HG02798 (cell line): ENCODE results near the gene LRRC43.

ENCODE experiments used
- ATAC-seq: cut with Tn5 transposase; IDR thresholded peaks from one replicate; pipeline ENCODE4 v1.9.1; 2021; ENCODE audit warnings: mild to moderate bottlenecking; ENCODE audit not compliant: unreplicated experiment, poor library complexity

LRRC43 gene

DNA sequence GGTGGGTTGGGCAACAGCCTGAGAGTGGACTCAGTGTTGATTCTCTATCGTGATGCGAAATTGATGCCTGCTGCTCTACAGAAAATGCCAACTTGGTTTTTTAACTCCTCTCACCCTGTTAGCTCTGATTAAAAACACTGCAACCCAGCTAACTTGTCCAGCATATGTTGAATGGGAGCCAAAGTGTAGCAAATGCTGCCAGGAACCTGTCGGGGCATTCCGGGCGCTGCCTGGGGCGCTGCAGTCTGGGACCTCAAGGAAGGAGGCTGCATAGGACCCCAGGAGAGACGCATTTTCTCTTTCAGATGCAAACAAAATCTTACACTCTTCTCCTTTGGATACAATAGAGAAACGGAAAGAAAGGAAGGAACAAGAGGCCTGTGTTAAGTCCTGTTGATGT is 24.5 kb downstream of the LRRC43 start:
- ATAC-seq: no peak

DNA sequence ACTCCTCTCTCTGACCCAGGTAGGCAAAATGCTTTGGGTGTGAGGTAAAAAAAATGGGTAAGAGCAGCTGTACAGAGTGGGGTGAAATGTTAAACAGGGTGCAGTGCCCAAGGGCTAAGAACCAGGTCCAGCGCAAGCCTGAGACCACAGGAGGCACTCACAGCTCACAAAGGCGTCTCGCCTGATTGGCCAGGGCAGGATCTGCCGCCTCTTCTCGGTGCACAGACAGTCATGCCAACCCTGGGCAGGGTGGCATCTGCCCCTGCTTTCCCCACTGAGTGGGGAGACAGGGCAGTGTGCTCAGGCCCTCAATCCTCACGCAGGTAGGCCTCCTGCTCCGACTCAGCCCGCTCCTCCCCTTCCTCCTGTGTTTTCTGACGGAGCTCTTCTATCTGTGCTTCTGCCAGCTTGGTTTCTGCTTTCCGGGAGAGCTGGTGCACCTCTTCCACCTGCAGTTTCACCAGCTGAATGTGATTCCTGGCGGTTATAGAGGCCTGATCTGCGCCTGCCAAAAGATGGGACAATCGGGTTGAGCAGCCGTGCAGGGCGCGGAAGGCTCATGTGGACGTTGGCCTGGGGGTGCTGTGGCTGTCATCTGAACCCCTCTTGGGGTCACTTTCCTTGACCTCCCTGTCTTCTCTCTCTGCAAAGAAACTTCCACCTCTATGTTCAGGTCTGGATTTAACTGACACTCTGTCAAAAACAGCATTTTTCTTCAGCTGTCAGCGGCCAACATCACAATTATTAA is 25.3 kb downstream of the LRRC43 start:
- ATAC-seq: no peak

GRCh38 chr12:122215771-122216170 is 32.8 kb downstream of the LRRC43 start:
- no peak for ATAC-seq

GRCh38 chr12:122216445-122216844 is 33.5 kb downstream of the LRRC43 start:
- no peak for ATAC-seq

DNA sequence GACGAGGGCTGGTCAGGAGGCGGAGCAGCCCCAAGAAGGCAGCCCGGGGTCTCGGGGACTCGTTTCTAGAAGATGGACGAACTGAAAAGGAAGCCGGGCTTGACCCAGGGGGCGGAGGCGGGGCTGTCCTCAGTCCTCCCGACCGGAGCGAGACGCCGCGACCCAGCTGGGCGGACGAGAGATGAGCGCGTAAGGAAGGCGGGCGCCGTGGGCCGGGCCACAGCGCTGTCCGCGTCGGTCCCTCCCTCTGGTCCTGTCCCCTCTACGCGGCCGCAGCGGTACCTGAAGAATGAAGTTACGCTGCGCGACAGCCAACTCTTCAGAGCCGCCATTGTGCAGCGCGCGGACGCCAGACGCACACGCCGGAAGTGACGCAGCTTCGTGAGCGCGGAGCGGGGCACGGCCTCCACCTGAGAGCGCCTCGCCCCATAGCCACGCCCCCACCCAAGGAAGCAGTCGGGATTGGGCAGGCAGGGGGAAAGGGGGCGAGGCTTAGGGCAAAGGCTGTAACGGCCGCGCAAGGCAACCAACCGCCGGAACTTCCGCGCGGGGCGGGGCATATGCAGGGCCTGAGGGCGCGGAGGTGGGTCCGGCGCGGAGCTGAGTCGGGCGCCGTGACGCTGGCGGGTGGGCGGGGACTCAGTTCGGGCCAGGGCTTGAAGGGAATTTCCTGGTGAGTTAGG is 42.9 kb downstream of the LRRC43 start, which contains the start of gene DIABLO:
Gene DIABLO (minus strand): TSS at position 370 of the 683 bp plus-strand sequence. CDS start 38 bp downstream, at position 332.
- ATAC-seq: peak; percentile 90

- ATAC-seq: no peak
These were observed 43.6 kb downstream of the LRRC43 start for GRCh38 chr12:122226366-122227125.

- no peak for ATAC-seq
These were observed 44.4 kb downstream of the LRRC43 start for GRCh38 chr12:122227341-122227740.

- no peak for ATAC-seq
These were observed 45.2 kb downstream of the LRRC43 start for GRCh38 chr12:122228092-122228491.

DNA sequence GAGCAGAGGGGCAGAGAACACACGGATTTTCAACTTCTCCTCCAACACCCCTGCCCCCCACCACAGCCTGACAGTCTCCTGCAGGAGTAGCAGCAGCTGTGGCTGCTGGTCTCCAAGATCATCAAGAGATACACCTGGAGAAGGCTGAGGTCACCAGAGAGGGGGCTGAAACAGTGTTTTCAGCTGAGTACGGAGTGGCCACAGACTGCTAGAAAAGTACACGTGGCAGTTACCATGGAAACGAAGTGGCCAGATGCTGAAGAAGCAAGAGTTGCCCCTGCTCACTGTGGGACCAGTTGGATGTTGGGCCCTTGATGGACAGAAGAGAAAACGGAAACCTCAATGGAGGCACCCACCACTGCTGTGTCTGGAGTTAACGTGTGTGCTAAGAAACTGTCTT is 47.9 kb downstream of the LRRC43 start:
- no peak for ATAC-seq

DNA sequence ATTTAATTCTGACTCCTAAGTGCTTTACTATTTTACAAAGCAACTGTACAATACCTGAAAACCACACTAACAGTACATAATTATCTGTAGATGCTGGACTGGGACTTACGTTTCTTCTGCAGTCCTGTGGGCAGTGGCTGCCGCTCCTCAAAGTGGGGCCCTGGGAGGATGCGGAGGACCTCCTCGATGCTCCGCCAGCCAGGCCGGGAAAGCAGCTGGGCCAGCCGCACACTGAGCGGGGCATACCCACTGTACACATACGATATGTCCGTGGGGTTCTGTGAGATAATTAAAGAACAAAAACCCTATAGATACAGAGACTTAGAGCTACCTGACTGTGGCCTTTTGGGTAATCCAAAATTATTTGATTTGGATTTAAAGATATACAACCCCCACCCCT is 49.8 kb downstream of the LRRC43 start:
- no peak for ATAC-seq

GRCh38 chr12:122235741-122236140 is 52.8 kb downstream of the LRRC43 start:
- no peak for ATAC-seq

GRCh38 chr12:122238861-122239260 is 55.9 kb downstream of the LRRC43 start:
- ATAC-seq: no peak

GRCh38 chr12:122243965-122244364 is 61.0 kb downstream of the LRRC43 start:
- no peak for ATAC-seq

DNA sequence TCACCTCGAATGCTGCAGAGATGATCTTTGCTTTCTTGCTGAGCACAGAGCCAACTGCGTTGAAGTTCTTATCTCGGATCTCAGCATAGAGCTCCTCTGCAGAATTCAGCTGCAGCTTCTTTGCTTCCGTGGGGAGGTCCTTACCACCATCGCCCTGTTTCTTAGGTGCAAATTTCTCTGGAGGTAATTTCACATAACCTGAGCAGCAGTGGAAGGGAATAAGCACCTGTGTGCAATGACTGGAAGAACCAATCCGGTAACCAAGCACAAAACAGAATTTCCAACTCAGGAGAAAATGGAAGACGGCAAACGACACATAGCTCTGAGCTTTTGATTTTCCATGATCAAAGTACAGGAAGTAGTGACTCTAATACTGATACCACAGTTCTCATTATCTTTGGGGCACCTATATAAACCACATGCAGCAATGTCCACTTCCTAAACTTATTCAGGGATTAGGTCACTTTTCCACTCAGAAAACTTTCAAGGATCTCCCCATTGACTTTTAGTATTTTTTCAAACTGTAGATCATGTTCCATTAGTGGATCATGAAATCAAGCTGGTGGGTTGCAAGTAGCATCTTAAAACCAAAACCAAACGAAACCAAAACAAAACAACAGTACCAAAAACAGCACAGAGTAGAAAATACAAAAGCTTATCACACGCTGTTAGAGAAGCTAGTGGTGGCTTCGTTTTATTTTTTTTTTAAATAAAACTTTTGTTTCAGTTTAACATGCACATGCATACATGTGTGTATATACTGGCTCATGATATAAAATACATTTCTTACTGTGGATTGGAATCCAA is 61.8 kb downstream of the LRRC43 start:
- no peak for ATAC-seq

- no peak for ATAC-seq
These were observed 62.6 kb downstream of the LRRC43 start for GRCh38 chr12:122245553-122245952.

- no peak for ATAC-seq
These were observed 67.1 kb downstream of the LRRC43 start for GRCh38 chr12:122250047-122250446.

GRCh38 chr12:122250536-122250935 is 67.6 kb downstream of the LRRC43 start:
- no peak for ATAC-seq
